HepG2 (cell line): ENCODE results near the gene RBBP5. TPM values are rescaled to one million over a fixed set of nuclear protein-coding genes. Genes with fewer than 3 reads are reported as not detected.
A peak's percentile ranks its signal among the peaks of the same experiment; 100 is the strongest.

Source experiments
- ATAC-seq: fragments of 200-7000 bp; cut with Tn5 transposase; 3 replicates; pipeline ENCODE4 v1.9.1; 2020; ENCODE audit warnings: mild to moderate bottlenecking, moderate library complexity
- BruUV-seq: library from RNA; stranded (reverse); fragments of 400-500 nt; replicated peaks from 2 replicates; lab custom pipeline; 2021; lab: Mats Ljungman, UMichigan
- CTCF ChIA-PET: fragments of 300-600 bp; formaldehyde crosslinking; extraction: SDS; loops from one replicate; lab custom pipeline; 2021; ENCODE audit warnings: low total read pairs, inconsistent platforms, low intra/inter-chr PET ratio; lab: Yijun Ruan, JAX
- POLR2A ChIA-PET: fragments of 350-600 bp; sonication (Branson Sonifier 250); formaldehyde crosslinking; loops from one replicate; lab custom pipeline; 2020; ENCODE audit warnings: antibody characterized with exemption, inconsistent platforms; lab: Yijun Ruan, JAX
- DNase-seq: peaks from one replicate; pipeline ENCODE4 v3.0.0-alpha.2; 2015; ENCODE audit warnings: low spot score
- FAIRE-seq: peaks from 3 replicates; lab custom pipeline; 2011; peaks lifted over from hg19 to GRCh38; lab: Jason Lieb, UNC
- H2AFZ ChIP-seq: one replicate; pipeline ENCODE4 v1.6.1; 2011; ENCODE audit warnings: low read length, inconsistent platforms
- H3K27ac ChIP-seq: fragments of 300-600 bp; 3 replicates; pipeline ENCODE4 v1.8.0; 2011; ENCODE audit warnings: mixed run types, mild to moderate bottlenecking, mixed read lengths, low read length, inconsistent platforms; ENCODE audit not compliant: insufficient read depth; ENCODE audit errors: extremely low read length
- H3K27me3 ChIP-seq, 2 experiments: fragments of 200-600 bp in 1 of 2; 2 replicates in 1 of 2; 3 replicates in 1 of 2; pipeline versions ENCODE4 v1.6.0 to v1.8.0; 2011; ENCODE audit warnings: low read length in 2 of 2, mild to moderate bottlenecking in 2 of 2, moderate library complexity in 2 of 2, inconsistent platforms in 1 of 2; ENCODE audit not compliant: insufficient read depth in 2 of 2, control insufficient read depth in 1 of 2
- H3K36me3 ChIP-seq, 2 experiments: fragments of 200-600 bp in 1 of 2; replicated peaks in 1 of 2; 2 replicates in 1 of 2; 3 replicates in 1 of 2; pipeline versions ENCODE4 v1.5.1 to v1.8.0; 2011; ENCODE audit warnings: low read length in 2 of 2, inconsistent platforms in 1 of 2; ENCODE audit not compliant: insufficient read depth in 2 of 2, control insufficient read depth in 1 of 2
- H3K4me1 ChIP-seq: 2 replicates; pipeline ENCODE4 v1.5.1; 2012; ENCODE audit warnings: low read length, inconsistent platforms; ENCODE audit not compliant: insufficient read depth
- H3K4me2 ChIP-seq: 2 replicates; pipeline ENCODE4 v1.6.0; 2011; ENCODE audit warnings: low read depth, low read length, inconsistent platforms
- H3K4me3 ChIP-seq, 3 experiments: fragments of 200-600 bp in 1 of 3; sonication (generic), shearing (Covaris generic) in 1 of 3; replicated peaks in 1 of 3; 2 replicates each; pipeline ENCODE4 v1.5.1; 2011 to 2016; ENCODE audit warnings: low read length in 3 of 3, inconsistent platforms in 2 of 3, low read depth in 2 of 3, mild to moderate bottlenecking in 2 of 3, control low read depth in 1 of 3, mixed read lengths in 1 of 3; ENCODE audit not compliant: insufficient read depth in 1 of 3
- H3K79me2 ChIP-seq: one replicate; pipeline ENCODE4 v1.6.1; 2011; ENCODE audit warnings: low read length, inconsistent platforms; ENCODE audit not compliant: insufficient read depth
- H3K9ac ChIP-seq: 2 replicates; pipeline ENCODE4 v1.6.0; 2011; ENCODE audit warnings: mild to moderate bottlenecking, low read depth, low read length, inconsistent platforms; ENCODE audit not compliant: insufficient read depth
- H3K9me3 ChIP-seq: 2 replicates; pipeline ENCODE4 v1.5.1; 2012; ENCODE audit warnings: mild to moderate bottlenecking, low read length
- H4K20me1 ChIP-seq: 2 replicates; pipeline ENCODE4 v1.6.0; 2011; ENCODE audit warnings: inconsistent platforms, mild to moderate bottlenecking, low read length, moderate library complexity; ENCODE audit not compliant: insufficient read depth
- ATAD3A ChIP-seq: sonication (generic); formaldehyde crosslinking; IDR thresholded peaks from 2 replicates; pipeline ENCODE4 v1.4.0; 2020; ENCODE audit warnings: missing genetic modification reagents
- HDAC2 ChIP-seq: sonication (generic); formaldehyde crosslinking; IDR thresholded peaks from 2 replicates; pipeline ENCODE4 v1.4.0; 2020; ENCODE audit warnings: missing genetic modification reagents
- HNF4A ChIP-seq: sonication (generic); formaldehyde crosslinking; IDR thresholded peaks from 2 replicates; pipeline ENCODE4 v1.4.0; 2020; ENCODE audit warnings: missing genetic modification reagents
- MED8 ChIP-seq: sonication (generic); formaldehyde crosslinking; IDR thresholded peaks from 2 replicates; pipeline ENCODE4 v1.8.1; 2023; ENCODE audit warnings: mild to moderate bottlenecking, missing genetic modification reagents; ENCODE audit not compliant: insufficient replicate concordance
- MTA3 ChIP-seq: sonication (generic); formaldehyde crosslinking; IDR thresholded peaks from 2 replicates; pipeline ENCODE4 v1.4.0; 2020; ENCODE audit warnings: missing genetic modification reagents
- ZEB1 ChIP-seq: IDR thresholded peaks from 2 replicates; pipeline ENCODE4 v1.6.1; 2012; ENCODE audit warnings: mild to moderate bottlenecking, low read depth, inconsistent platforms; ENCODE audit not compliant: insufficient replicate concordance
- ZFP37 ChIP-seq: sonication (generic); formaldehyde crosslinking; IDR thresholded peaks from 2 replicates; pipeline ENCODE4 v1.4.0; 2020; ENCODE audit warnings: missing genetic modification reagents, borderline replicate concordance
- ZNF121 ChIP-seq: sonication (generic); formaldehyde crosslinking; IDR thresholded peaks from 2 replicates; pipeline ENCODE4 v1.5.0; 2020; ENCODE audit warnings: mild to moderate bottlenecking, missing genetic modification reagents
- ZNF678 ChIP-seq: sonication (generic); formaldehyde crosslinking; IDR thresholded peaks from 2 replicates; pipeline ENCODE4 v1.4.0; 2020; ENCODE audit warnings: mild to moderate bottlenecking, missing genetic modification reagents
- ZNF7 ChIP-seq: IDR thresholded peaks from 2 replicates; pipeline ENCODE4 v1.6.1; 2016; ENCODE audit warnings: missing biosample characterization, missing genetic modification reagents
- ZNF790 ChIP-seq: sonication (generic); formaldehyde crosslinking; IDR thresholded peaks from 2 replicates; pipeline ENCODE4 v1.8.0; 2022; ENCODE audit warnings: missing genetic modification reagents, mild to moderate bottlenecking, borderline replicate concordance
- WGBS: methylation state at CpG from one replicate; pipeline ENCODE4 v1.1.6; 2017; ENCODE audit warnings: low lambda C conversion rate; 5-methylcytosine and 5-hydroxymethylcytosine counted together
- in situ Hi-C: cut with HindIII; loops from 2 replicates; pipeline ENCODE4 v1.10.0; 2017; ENCODE audit warnings: low pct_unique_long_range_greater_than_20kb; ENCODE audit not compliant: extremely low pct_ligation_motif_present
- intact Hi-C: fragments of 100-400 bp; cut with micrococcal nuclease; formaldehyde crosslinking; loops from one replicate; pipeline ENCODE4 v1.10.0; 2022; ENCODE audit not compliant: unreplicated experiment
- polyA plus RNA-seq, 8 experiments: library from polyadenylated mRNA; depleted of rRNA in 3 of 8; stranded (reverse) in 7 of 8; unstranded in 1 of 8; fragments of >200 nt; fragmentation: Illumina TruSeq in 4 of 8; extraction: Trizol in 4 of 8; gene quantifications; 2 replicates each; pipeline versions ENCODE4 v1.2.1 to v1.2.3, GENCODE V29; 2011 to 2016; ENCODE audit warnings: low read depth in 4 of 8, missing spikeins in 1 of 8, mixed read lengths in 1 of 8; ENCODE audit not compliant: insufficient read depth in 1 of 8
- total RNA-seq, 5 experiments: library from RNA; depleted of rRNA; stranded (reverse); fragments of >200 nt; fragmentation: Illumina TruSeq; extraction: Trizol; gene quantifications; 2 replicates each; pipeline ENCODE4 v1.2.3, GENCODE V29; 2016; ENCODE audit warnings: low read depth in 1 of 5
- TF ChIP-seq, protein P1 (sequence below): sonication (generic); formaldehyde crosslinking; IDR thresholded peaks from 2 replicates; pipeline ENCODE4 v1.5.0; 2020; ENCODE audit warnings: mild to moderate bottlenecking, missing genetic modification reagents, borderline replicate concordance
- TF ChIP-seq, protein P2 (sequence below): sonication (generic); formaldehyde crosslinking; IDR thresholded peaks from 2 replicates; pipeline ENCODE4 v1.5.0; 2020; ENCODE audit warnings: mild to moderate bottlenecking, missing genetic modification reagents
- TF ChIP-seq, protein P3 (sequence below): IDR thresholded peaks from 2 replicates; pipeline ENCODE4 v1.6.1; 2016; ENCODE audit warnings: low read depth

The RBBP5 gene
- total and polyA plus RNA-seq, 2 of the 13 experiments (the other 11 are each of a cell fraction or from before 2014, with no cell fraction given), result 6.6 to 17.1 TPM

- H3K36me3 ChIP-seq, result no peaks in the 10 kb centered on the region
- ATAC-seq (no peak), DNase-seq (no peak), FAIRE-seq (no peak)
- BruUV-seq, result no TSS peak
- 30% methylated on average over 7 of the region's 7 CpGs for WGBS
- in situ Hi-C loops, result no loop called here
- no peaks in the 10 kb centered on the region; a peak in 1 of 5 replicates for H3K27me3 ChIP-seq
- peaks cover 26% of the 10 kb centered on the region for H3K4me1 ChIP-seq
- H3K9ac ChIP-seq, result no peak overlapping the region
- no peak overlapping the region for H3K4me3 ChIP-seq
- no peaks in the 10 kb centered on the region for H3K9me3 ChIP-seq
- peak overlapping the region; percentile 2; the same call in 1 of the 2 replicates for H3K4me2 ChIP-seq
- H3K79me2 ChIP-seq, result peaks cover 21% of the 10 kb centered on the region
- intact Hi-C loops, result loop anchor here (5.0 kb wide), 2 partner anchors 133 to 193 kb away; no protein-coding TSS in a partner anchor
- POLR2A ChIA-PET, result no interaction called here
- H3K27ac ChIP-seq, result no peak overlapping the region
- no peak overlapping the region for H2AFZ ChIP-seq
- no peaks in the 10 kb centered on the region for H4K20me1 ChIP-seq
- CTCF ChIA-PET, result no interaction called here
- no peak for TF ChIP-seq ZNF678 (CRISPR knock-in tag)
- no peak for TF ChIP-seq HNF4A (CRISPR knock-in tag)
- TF ChIP-seq HDAC2 (CRISPR knock-in tag), result no peak
- TF ChIP-seq MED8 (CRISPR knock-in tag), result no peak
- TF ChIP-seq ZNF7, result no peak
- TF ChIP-seq MTA3, result no peak
- TF ChIP-seq ATAD3A, result no peak
- no peak for TF ChIP-seq ZFP37 (CRISPR knock-in tag)
- TF ChIP-seq, protein P1, sequence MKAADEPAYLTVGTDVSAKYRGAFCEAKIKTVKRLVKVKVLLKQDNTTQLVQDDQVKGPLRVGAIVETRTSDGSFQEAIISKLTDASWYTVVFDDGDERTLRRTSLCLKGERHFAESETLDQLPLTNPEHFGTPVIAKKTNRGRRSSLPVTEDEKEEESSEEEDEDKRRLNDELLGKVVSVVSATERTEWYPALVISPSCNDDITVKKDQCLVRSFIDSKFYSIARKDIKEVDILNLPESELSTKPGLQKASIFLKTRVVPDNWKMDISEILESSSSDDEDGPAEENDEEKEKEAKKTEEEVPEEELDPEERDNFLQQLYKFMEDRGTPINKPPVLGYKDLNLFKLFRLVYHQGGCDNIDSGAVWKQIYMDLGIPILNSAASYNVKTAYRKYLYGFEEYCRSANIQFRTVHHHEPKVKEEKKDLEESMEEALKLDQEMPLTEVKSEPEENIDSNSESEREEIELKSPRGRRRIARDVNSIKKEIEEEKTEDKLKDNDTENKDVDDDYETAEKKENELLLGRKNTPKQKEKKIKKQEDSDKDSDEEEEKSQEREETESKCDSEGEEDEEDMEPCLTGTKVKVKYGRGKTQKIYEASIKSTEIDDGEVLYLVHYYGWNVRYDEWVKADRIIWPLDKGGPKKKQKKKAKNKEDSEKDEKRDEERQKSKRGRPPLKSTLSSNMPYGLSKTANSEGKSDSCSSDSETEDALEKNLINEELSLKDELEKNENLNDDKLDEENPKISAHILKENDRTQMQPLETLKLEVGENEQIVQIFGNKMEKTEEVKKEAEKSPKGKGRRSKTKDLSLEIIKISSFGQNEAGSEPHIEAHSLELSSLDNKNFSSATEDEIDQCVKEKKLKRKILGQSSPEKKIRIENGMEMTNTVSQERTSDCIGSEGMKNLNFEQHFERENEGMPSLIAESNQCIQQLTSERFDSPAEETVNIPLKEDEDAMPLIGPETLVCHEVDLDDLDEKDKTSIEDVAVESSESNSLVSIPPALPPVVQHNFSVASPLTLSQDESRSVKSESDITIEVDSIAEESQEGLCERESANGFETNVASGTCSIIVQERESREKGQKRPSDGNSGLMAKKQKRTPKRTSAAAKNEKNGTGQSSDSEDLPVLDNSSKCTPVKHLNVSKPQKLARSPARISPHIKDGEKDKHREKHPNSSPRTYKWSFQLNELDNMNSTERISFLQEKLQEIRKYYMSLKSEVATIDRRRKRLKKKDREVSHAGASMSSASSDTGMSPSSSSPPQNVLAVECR (CRISPR knock-in tag), result no peak
- TF ChIP-seq ZNF121 (CRISPR knock-in tag), result no peak
- no peak for TF ChIP-seq ZNF790 (CRISPR knock-in tag)
- TF ChIP-seq, protein P2, sequence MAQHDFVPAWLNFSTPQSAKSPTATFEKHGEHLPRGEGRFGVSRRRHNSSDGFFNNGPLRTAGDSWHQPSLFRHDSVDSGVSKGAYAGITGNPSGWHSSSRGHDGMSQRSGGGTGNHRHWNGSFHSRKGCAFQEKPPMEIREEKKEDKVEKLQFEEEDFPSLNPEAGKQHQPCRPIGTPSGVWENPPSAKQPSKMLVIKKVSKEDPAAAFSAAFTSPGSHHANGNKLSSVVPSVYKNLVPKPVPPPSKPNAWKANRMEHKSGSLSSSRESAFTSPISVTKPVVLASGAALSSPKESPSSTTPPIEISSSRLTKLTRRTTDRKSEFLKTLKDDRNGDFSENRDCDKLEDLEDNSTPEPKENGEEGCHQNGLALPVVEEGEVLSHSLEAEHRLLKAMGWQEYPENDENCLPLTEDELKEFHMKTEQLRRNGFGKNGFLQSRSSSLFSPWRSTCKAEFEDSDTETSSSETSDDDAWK (CRISPR knock-in tag), result no peak
- no peak for TF ChIP-seq ZEB1
- TF ChIP-seq, protein P3, sequence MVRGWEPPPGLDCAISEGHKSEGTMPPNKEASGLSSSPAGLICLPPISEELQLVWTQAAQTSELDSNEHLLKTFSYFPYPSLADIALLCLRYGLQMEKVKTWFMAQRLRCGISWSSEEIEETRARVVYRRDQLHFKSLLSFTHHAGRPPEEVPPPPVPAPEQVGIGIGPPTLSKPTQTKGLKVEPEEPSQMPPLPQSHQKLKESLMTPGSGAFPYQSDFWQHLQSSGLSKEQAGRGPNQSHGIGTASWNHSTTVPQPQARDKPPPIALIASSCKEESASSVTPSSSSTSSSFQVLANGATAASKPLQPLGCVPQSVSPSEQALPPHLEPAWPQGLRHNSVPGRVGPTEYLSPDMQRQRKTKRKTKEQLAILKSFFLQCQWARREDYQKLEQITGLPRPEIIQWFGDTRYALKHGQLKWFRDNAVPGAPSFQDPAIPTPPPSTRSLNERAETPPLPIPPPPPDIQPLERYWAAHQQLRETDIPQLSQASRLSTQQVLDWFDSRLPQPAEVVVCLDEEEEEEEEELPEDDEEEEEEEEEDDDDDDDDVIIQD (CRISPR knock-in tag), result no peak
Measured at GRCh38 chr1:205124726-205125125, 2.9 kb upstream of the RBBP5 start.
